Keratinocyte (primary cell): ENCODE results near the gene PDE1C. TPM values are rescaled to one million over a fixed set of nuclear protein-coding genes. Genes with fewer than 3 reads are reported as not detected.

Experiments
- DNase-seq: peaks from one replicate; pipeline ENCODE4 v3.0.0-alpha.2; 2011; ENCODE audit warnings: low read depth, missing footprints, low spot score
- FAIRE-seq: peaks from 2 replicates; lab custom pipeline; 2011; peaks lifted over from hg19 to GRCh38; lab: Jason Lieb, UNC
- H2AFZ ChIP-seq: 2 replicates; pipeline ENCODE4 v1.6.0; 2012; ENCODE audit warnings: low read length, control low read depth, inconsistent platforms; ENCODE audit not compliant: control insufficient read depth
- H3K27ac ChIP-seq: 2 replicates; pipeline ENCODE4 v1.5.1; 2011; ENCODE audit warnings: low read length; ENCODE audit not compliant: control insufficient read depth, insufficient read depth
- H3K27me3 ChIP-seq: 3 replicates; pipeline ENCODE4 v1.6.0; 2011; ENCODE audit warnings: low read length; ENCODE audit not compliant: control insufficient read depth, insufficient read depth; ENCODE audit errors: extremely low read depth
- H3K36me3 ChIP-seq, 2 experiments: 2 replicates in 1 of 2; 3 replicates in 1 of 2; pipeline ENCODE4 v1.5.1; 2011; ENCODE audit warnings: low read length in 2 of 2, mild to moderate bottlenecking in 1 of 2; ENCODE audit not compliant: control insufficient read depth in 2 of 2, insufficient read depth in 2 of 2; ENCODE audit errors: extremely low read depth in 1 of 2
- H3K4me1 ChIP-seq: 3 replicates; pipeline ENCODE4 v1.5.1; 2011; ENCODE audit warnings: low read length; ENCODE audit not compliant: control insufficient read depth, insufficient read depth; ENCODE audit errors: extremely low read depth
- H3K4me2 ChIP-seq: 3 replicates; pipeline ENCODE4 v1.6.0; 2011; ENCODE audit warnings: low read depth, low read length; ENCODE audit not compliant: control insufficient read depth, insufficient read depth; ENCODE audit errors: extremely low read depth
- H3K4me3 ChIP-seq, 3 experiments: fragments of 200-600 bp in 1 of 3; sonication (generic) in 1 of 3; 2 replicates in 2 of 3; 3 replicates in 1 of 3; pipeline ENCODE4 v1.5.1; 2011 to 2016; ENCODE audit warnings: low read length in 3 of 3, mild to moderate bottlenecking in 3 of 3, control low read depth in 2 of 3, inconsistent platforms in 1 of 3, low read depth in 1 of 3, mixed read lengths in 1 of 3, mixed run types in 1 of 3, moderate library complexity in 1 of 3; ENCODE audit not compliant: control insufficient read depth in 2 of 3, insufficient read depth in 2 of 3; ENCODE audit errors: extremely low read depth in 1 of 3
- H3K79me2 ChIP-seq: 2 replicates; pipeline ENCODE4 v1.6.0; 2012; ENCODE audit warnings: low read length; ENCODE audit not compliant: control insufficient read depth, insufficient read depth
- H3K9ac ChIP-seq: 3 replicates; pipeline ENCODE4 v1.6.0; 2011; ENCODE audit warnings: low read length; ENCODE audit not compliant: control insufficient read depth, insufficient read depth; ENCODE audit errors: extremely low read depth
- H3K9me1 ChIP-seq: 3 replicates; pipeline ENCODE4 v1.6.0; 2011; ENCODE audit warnings: low read length; ENCODE audit not compliant: control insufficient read depth, insufficient read depth; ENCODE audit errors: extremely low read depth
- H3K9me3 ChIP-seq: 2 replicates; pipeline ENCODE4 v1.5.1; 2012; ENCODE audit warnings: low read depth, low read length; ENCODE audit not compliant: control insufficient read depth
- H4K20me1 ChIP-seq: 3 replicates; pipeline ENCODE4 v1.6.0; 2011; ENCODE audit warnings: low read length; ENCODE audit not compliant: control insufficient read depth, insufficient read depth; ENCODE audit errors: extremely low read depth
- CTCF ChIP-seq, 3 experiments: IDR thresholded peaks in 1 of 3; conservative IDR thresholded peaks in 1 of 3; optimal IDR thresholded peaks in 1 of 3; 2 replicates in 2 of 3; 3 replicates in 1 of 3; pipeline versions ENCODE3 to v1.5.1; 2011; ENCODE audit warnings: low read length in 3 of 3, mild to moderate bottlenecking in 3 of 3, moderate library complexity in 2 of 3, control low read depth in 1 of 3, inconsistent platforms in 1 of 3; ENCODE audit not compliant: insufficient read depth in 2 of 3; ENCODE audit errors: extremely low read depth in 1 of 3
- EZH2 ChIP-seq: IDR thresholded peaks from one replicate; pipeline ENCODE4 v1.6.1; 2012; ENCODE audit warnings: inconsistent platforms, mild to moderate bottlenecking, low read length, moderate library complexity
- dilution Hi-C: fragments of 300-500 bp; cut with MboI; formaldehyde crosslinking; loops from one replicate; pipeline ENCODE4 v1.7.0; 2020; ENCODE audit warnings: low sequenced_read_pairs; ENCODE audit not compliant: extremely low pct_ligation_motif_present
- polyA plus RNA-seq, 5 experiments: library from polyadenylated mRNA; depleted of rRNA in 3 of 5; stranded (reverse) in 3 of 5; stranded (forward) in 1 of 5; unstranded in 1 of 5; fragments of >200 nt; gene quantifications; 1 replicate in 1 of 5; 2 replicates in 3 of 5; 3 replicates in 1 of 5; pipeline versions ENCODE4 v1.2.1 to v1.2.3, GENCODE V29; 2011 to 2012; ENCODE audit warnings: missing spikeins in 2 of 5, low read depth in 1 of 5, low replicate concordance in 1 of 5

PDE1C gene
- polyA plus RNA-seq, 1 donor (not counting 4 experiments of a cell fraction or from before 2014, with no cell fraction given), result 2.5 TPM

GRCh38 chr7:31811650-31812461, 258.4 kb downstream of the PDE1C start:
- Histone ChIP-seq H4K20me1 (no peaks in the 10 kb centered on the region), H3K9me3 (no peaks in the 10 kb centered on the region), H3K36me3 (no peaks in the 10 kb centered on the region), H3K9me1 (no peaks in the 10 kb centered on the region), H3K79me2 (no peaks in the 10 kb centered on the region), H3K4me1 (no peaks in the 10 kb centered on the region), H3K4me2 (no peak overlapping the region), H3K4me3 (no peak overlapping the region), H2AFZ (peak overlapping the region; percentile 24), H3K9ac (no peak overlapping the region), H3K27me3 (no peaks in the 10 kb centered on the region), H3K27ac (no peak overlapping the region)
- DNase-seq, result no peak
- TF ChIP-seq EZH2, result no peak
- TF ChIP-seq CTCF (optimal IDR thresholded peaks at IDR 0.05 in 1 of 3, IDR thresholded peaks at IDR 0.05 in 1 of 3, conservative IDR thresholded peaks at IDR 0.05 in 1 of 3; ENCODE audit: extremely low read depth in 1 of 3, insufficient read depth in 2 of 3, low read length in 3 of 3), result no peak
- FAIRE-seq, result no peak
- dilution Hi-C loops, result no loop called here

- H3K9ac ChIP-seq, result no peak overlapping the region
Observed at GRCh38 chr7:31805209-31805818, 264.9 kb downstream of the PDE1C start.

More at GRCh38 chr7:31805209-31805818, 264.9 kb downstream of the PDE1C start:
- H3K4me2 ChIP-seq, result no peak overlapping the region
- H3K27ac ChIP-seq, result no peak overlapping the region
- H3K4me1 ChIP-seq, result no peaks in the 10 kb centered on the region
- H3K9me3 ChIP-seq, result no peaks in the 10 kb centered on the region
- dilution Hi-C loops, result no loop called here
- H3K79me2 ChIP-seq, result no peaks in the 10 kb centered on the region
- no peaks in the 10 kb centered on the region for H3K36me3 ChIP-seq
- FAIRE-seq, result no peak
- DNase-seq, result no peak
- H2AFZ ChIP-seq, result no peak overlapping the region
- no peaks in the 10 kb centered on the region for H3K9me1 ChIP-seq
- H3K4me3 ChIP-seq, result no peak overlapping the region
- H4K20me1 ChIP-seq, result no peaks in the 10 kb centered on the region
- no peaks in the 10 kb centered on the region for H3K27me3 ChIP-seq
- no peak for TF ChIP-seq EZH2
- TF ChIP-seq CTCF (optimal IDR thresholded peaks at IDR 0.05 in 1 of 3, IDR thresholded peaks at IDR 0.05 in 1 of 3, conservative IDR thresholded peaks at IDR 0.05 in 1 of 3; ENCODE audit: extremely low read depth in 1 of 3, insufficient read depth in 2 of 3, low read length in 3 of 3), result no peak
